ENCODE results near the gene MLN. TPM values are rescaled to one million over a fixed set of nuclear protein-coding genes. Genes with fewer than 3 reads are reported as not detected.

The MLN gene, protein sequence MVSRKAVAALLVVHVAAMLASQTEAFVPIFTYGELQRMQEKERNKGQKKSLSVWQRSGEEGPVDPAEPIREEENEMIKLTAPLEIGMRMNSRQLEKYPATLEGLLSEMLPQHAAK
- not detected in 5 replicates for total RNA-seq (2022; extraction: Qiagen RNA extraction)

DNA sequence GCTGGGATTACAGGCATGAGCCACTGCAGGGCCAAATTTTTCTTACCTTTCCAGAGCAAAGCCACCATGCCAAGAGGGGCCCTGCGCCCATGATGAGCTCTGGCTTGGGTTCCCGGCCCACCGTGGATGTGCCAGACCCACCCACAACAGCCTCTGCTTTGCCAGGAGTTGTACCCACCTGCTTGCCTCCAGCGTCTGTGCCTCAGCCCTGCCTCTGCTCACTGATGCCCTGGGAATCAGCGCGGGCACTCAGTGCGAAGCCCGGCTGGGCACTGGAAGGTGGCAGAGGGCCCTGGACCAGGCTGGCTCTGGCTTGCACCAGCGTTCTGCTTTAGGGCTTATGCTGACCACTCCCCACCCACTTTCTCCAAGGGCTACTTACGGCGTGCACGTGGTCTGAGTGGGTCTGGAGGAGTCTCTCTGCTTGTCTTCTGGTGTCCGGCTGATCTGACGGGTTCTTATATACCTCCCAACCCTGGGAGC, at the start of gene MLN:
TSS of gene MLN (minus strand) at position 433 of the 483 bp plus-strand sequence. CDS start 2,840 bp downstream, outside the sequence.

DNA sequence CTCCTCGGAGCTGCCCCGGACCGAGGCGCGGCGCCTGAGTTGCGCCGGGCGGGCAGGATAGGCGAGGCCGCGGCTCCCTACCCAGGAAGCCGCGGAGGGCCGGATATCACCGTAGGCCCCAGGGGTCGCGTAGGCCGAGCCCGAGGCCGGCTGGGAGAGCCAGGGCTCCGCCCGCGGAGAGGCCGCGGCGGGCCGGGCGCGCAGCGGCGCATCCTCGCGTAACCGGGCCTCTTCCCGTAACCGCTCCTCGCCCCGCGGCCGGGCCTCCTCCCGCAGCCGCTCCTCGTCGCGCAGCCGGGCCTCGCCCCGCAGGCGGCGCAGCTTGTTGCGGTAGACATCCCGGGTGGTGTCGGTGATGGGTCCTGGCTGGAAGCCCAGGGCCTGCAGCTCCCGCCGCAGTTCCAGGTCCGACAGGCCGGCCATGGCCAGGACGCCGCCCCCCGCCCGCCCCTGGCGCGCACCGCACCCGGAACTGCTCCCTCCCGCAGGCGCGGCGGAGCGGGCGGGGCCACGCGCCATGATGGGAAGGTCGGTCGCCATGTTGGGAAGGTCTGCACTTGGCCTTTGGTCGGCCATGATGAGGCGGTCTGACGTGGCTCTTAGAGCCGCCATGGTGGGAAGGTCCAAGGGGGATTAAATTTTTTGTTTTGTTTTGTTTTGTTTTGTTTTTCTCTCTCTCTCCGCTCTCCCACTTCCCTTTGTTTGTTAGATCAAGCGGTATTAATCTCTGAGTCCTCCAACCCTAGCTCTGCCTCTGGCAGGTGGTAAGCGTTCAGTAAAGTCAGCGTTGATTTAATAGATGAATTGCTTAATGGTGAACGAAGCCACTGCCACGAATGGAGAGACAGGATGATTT, 14.9 kb downstream of the MLN start, which contains the start of gene LEMD2:
TSS of gene LEMD2 (minus strand) at position 437 of the 856 bp plus-strand sequence. CDS start at position 423, 14 bp downstream.

DNA sequence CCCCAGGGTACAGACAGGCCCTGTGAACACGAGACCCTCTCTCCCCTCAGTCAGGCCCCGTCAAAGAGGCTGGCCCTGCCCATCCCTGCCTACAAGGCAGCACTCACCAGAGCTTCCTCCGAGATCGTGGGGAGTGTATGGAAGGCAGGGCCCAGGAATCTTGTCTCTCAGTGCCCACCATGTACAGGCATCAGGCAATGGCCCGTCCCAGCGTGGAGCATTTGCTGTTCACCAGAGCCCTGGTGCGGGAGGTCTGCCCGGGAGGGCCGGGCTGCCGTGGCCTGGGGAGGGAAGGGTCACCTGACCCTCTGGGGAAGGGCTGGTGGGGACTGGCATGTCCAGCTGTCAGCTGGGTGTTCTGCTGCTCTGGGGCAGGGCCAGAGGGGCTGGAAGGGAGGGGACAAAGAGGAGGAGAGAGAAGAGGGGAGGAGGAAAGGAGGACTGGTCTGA, 57.1 kb downstream of the MLN start, which contains the start of gene IP6K3:
TSS of gene IP6K3 (minus strand) at position 255 of the 450 bp plus-strand sequence. CDS start 11,429 bp downstream, outside the sequence.

Other genes starting within 250 kb of the MLN start
- 34.0 to 41.4 TPM (median 39.6 TPM) in 5 replicates for gene BAK1, start 223.7 kb downstream of the MLN start, total RNA-seq (2022; extraction: Qiagen RNA extraction)
- gene ITPR3, start 182.7 kb downstream of the MLN start, total RNA-seq (2022; extraction: Qiagen RNA extraction) = 31.9 to 49.4 TPM (median 42.7 TPM) in 5 replicates
- gene UQCC2, start 92.3 kb downstream of the MLN start, total RNA-seq (2022; extraction: Qiagen RNA extraction) = 68.5 to 114 TPM (median 97.8 TPM) in 5 replicates
- 0.08 to 0.18 TPM (median 0.14 TPM) in 5 replicates for gene IP6K3, start 57.1 kb downstream of the MLN start, total RNA-seq (2022; extraction: Qiagen RNA extraction)
- 33.9 to 44.6 TPM (median 44.0 TPM) in 5 replicates for gene LEMD2, start 14.9 kb downstream of the MLN start, total RNA-seq (2022; extraction: Qiagen RNA extraction)